ENCODE results near the gene IRF2BP1. TPM values are rescaled to one million over a fixed set of nuclear protein-coding genes. Genes with fewer than 3 reads are reported as not detected.

The IRF2BP1 gene
- total and polyA plus RNA-seq, 2 of the 13 experiments (the other 11 are each of a cell fraction or from before 2014, with no cell fraction given): 4.3 to 14.3 TPM

- peak; percentile 68; the same call in 1 of the 2 replicates for TF ChIP-seq ZNF639 (CRISPR knock-in tag; conservative IDR thresholded peaks at IDR 0.05)
- TF ChIP-seq POLR2AphosphoS5 (IDR thresholded peaks at IDR 0.05; ENCODE audit: low read depth, low read length): peak; percentile 63
- TF ChIP-seq DR1 (CRISPR knock-in tag; IDR thresholded peaks at IDR 0.05): 0 out of 2 replicates have a peak, but pooled peaks have one; percentile 5
- TF ChIP-seq ZBTB3 (CRISPR knock-in tag; IDR thresholded peaks at IDR 0.05; ENCODE audit: borderline replicate concordance, low read depth): no peak
- no peak for TF ChIP-seq ZNF773 (CRISPR knock-in tag; IDR thresholded peaks at IDR 0.05; ENCODE audit: borderline replicate concordance)
- peak; percentile 86 for TF ChIP-seq CREB1 (IDR thresholded peaks at IDR 0.05)
- TF ChIP-seq CREB1 (CRISPR knock-in tag; IDR thresholded peaks at IDR 0.05): peak; percentile 97
- TF ChIP-seq ZNF430 (CRISPR knock-in tag; IDR thresholded peaks at IDR 0.05): peak; percentile 79; the same call in 1 of the 2 replicates
- TF ChIP-seq POLR2A (IDR thresholded peaks at IDR 0.05; ENCODE audit: insufficient read depth in 1 of 2, low read depth in 2 of 2, low read length in 2 of 2): peak in 1 of 2 experiments; percentile 61; a peak in 3 of 4 replicates
- TF ChIP-seq ZNF652 (CRISPR knock-in tag; IDR thresholded peaks at IDR 0.05; ENCODE audit: borderline replicate concordance, low read depth): peak; percentile 100
- 0 out of 2 replicates have a peak, but pooled peaks have one; percentile 45 for TF ChIP-seq STAT6 (CRISPR knock-in tag; IDR thresholded peaks at IDR 0.05; ENCODE audit: borderline replicate concordance)
- peak; percentile 9 for TF ChIP-seq HNRNPLL (IDR thresholded peaks at IDR 0.05; ENCODE audit: low read depth, low read length, poor library complexity, severe bottlenecking)
- TF ChIP-seq ZNF503 (CRISPR knock-in tag; IDR thresholded peaks at IDR 0.05): 0 out of 2 replicates have a peak, but pooled peaks have one; percentile 22
- TF ChIP-seq, protein P1, sequence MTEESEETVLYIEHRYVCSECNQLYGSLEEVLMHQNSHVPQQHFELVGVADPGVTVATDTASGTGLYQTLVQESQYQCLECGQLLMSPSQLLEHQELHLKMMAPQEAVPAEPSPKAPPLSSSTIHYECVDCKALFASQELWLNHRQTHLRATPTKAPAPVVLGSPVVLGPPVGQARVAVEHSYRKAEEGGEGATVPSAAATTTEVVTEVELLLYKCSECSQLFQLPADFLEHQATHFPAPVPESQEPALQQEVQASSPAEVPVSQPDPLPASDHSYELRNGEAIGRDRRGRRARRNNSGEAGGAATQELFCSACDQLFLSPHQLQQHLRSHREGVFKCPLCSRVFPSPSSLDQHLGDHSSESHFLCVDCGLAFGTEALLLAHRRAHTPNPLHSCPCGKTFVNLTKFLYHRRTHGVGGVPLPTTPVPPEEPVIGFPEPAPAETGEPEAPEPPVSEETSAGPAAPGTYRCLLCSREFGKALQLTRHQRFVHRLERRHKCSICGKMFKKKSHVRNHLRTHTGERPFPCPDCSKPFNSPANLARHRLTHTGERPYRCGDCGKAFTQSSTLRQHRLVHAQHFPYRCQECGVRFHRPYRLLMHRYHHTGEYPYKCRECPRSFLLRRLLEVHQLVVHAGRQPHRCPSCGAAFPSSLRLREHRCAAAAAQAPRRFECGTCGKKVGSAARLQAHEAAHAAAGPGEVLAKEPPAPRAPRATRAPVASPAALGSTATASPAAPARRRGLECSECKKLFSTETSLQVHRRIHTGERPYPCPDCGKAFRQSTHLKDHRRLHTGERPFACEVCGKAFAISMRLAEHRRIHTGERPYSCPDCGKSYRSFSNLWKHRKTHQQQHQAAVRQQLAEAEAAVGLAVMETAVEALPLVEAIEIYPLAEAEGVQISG (CRISPR knock-in tag; IDR thresholded peaks at IDR 0.05): peak; percentile 86
- TF ChIP-seq ZFP36 (IDR thresholded peaks at IDR 0.05; ENCODE audit: borderline replicate concordance, low read depth, low read length, partially characterized antibody): peak; percentile 88
- TF ChIP-seq MATR3 (CRISPR knock-in tag; IDR thresholded peaks at IDR 0.05): no peak
Measured at GRCh38 chr19:45886427-45887199, 672 bp upstream of the IRF2BP1 start (continued).

All from HepG2 (cell line).